Gastrocnemius medialis (tissue), 4 donors: ENCODE measurements around the gene PDZD4. TPM values are rescaled to one million over a fixed set of nuclear protein-coding genes. Genes with fewer than 3 reads are reported as not detected.

Experiments used
- ATAC-seq, 2 donors: fragments of 150-250 bp; one replicate each; pipeline ENCODE4 v1.9.1; 2016
- DNase-seq, 2 donors: peaks; one replicate each; pipeline ENCODE4 v3.0.0-alpha.2; 2019
- H3K27ac ChIP-seq, 4 donors: fragments of 200-600 bp; sonication (generic); 1 replicate in 1 of 4; 2 replicates in 3 of 4; pipeline ENCODE4 v1.5.1; 2016 to 2018; ENCODE audit warnings: mild to moderate bottlenecking in 2 of 4, moderate library complexity in 1 of 4
- H3K27me3 ChIP-seq, 3 donors: fragments of 200-600 bp; sonication (generic) in 2 of 3; 1 replicate in 1 of 3; 2 replicates in 2 of 3; pipeline versions ENCODE4 v1.5.1 to v1.6.0; 2016 to 2019; ENCODE audit warnings: mild to moderate bottlenecking in 1 of 3, moderate library complexity in 1 of 3
- H3K36me3 ChIP-seq, 2 donors: fragments of 200-600 bp; sonication (generic) in 1 of 2; one replicate each; pipeline ENCODE4 v1.5.1; 2017 to 2018
- H3K4me1 ChIP-seq, 2 donors: fragments of 200-600 bp; sonication (generic) in 1 of 2; one replicate each; pipeline ENCODE4 v1.5.1; 2016 to 2017; ENCODE audit warnings: mild to moderate bottlenecking in 2 of 2
- H3K4me3 ChIP-seq, 4 donors: fragments of 200-600 bp; sonication (generic) in 3 of 4; 1 replicate in 1 of 4; 2 replicates in 3 of 4; pipeline ENCODE4 v1.5.1; 2016 to 2019; ENCODE audit warnings: mild to moderate bottlenecking in 2 of 4
- H3K9me3 ChIP-seq, 3 donors: fragments of 200-600 bp; sonication (generic) in 2 of 3; 1 replicate in 1 of 3; 2 replicates in 2 of 3; pipeline ENCODE4 v1.5.1; 2016 to 2019
- POLR2A ChIP-seq, 2 donors: fragments of 450-650 bp; IDR thresholded peaks; one replicate each; pipeline ENCODE4 v1.6.1; 2017; ENCODE audit warnings: antibody characterized with exemption in 2 of 2, mild to moderate bottlenecking in 2 of 2, moderate library complexity in 2 of 2
- in situ Hi-C, 4 donors: fragments of 200-750 bp; cut with MboI; loops; one replicate each; pipeline versions ENCODE4 v1.15.0 to v1.8.0; 2017; ENCODE audit warnings: low sequenced_read_pairs in 4 of 4
- intact Hi-C: fragments of 100-400 bp; cut with DNase I; formaldehyde crosslinking; loops from one replicate; pipeline ENCODE4 v1.15.1; 2023; ENCODE audit warnings: low total_unique reads
- total RNA-seq, 4 donors: library from RNA; depleted of rRNA; stranded (reverse); fragments of >200 nt; gene quantifications; one replicate each; pipeline versions ENCODE4 v1.1.0 to v1.2.3, GENCODE V29; 2016
- TF ChIP-seq, protein P1 (sequence below), 5 experiments: fragments of 450-650 bp in 3 of 5; fragments of 200-600 bp in 2 of 5; sonication (generic) in 2 of 5; IDR thresholded peaks in 4 of 5; conservative IDR thresholded peaks in 1 of 5; 1 replicate in 4 of 5; 2 replicates in 1 of 5; pipeline ENCODE4 v1.5.1; 2016 to 2019; ENCODE audit warnings: antibody characterized with exemption in 5 of 5, mild to moderate bottlenecking in 3 of 5, moderate library complexity in 3 of 5

The PDZD4 gene
- total RNA-seq, 4 donors from 2014 or later, result 0.59 to 2.2 (median 1.4) TPM

DNA sequence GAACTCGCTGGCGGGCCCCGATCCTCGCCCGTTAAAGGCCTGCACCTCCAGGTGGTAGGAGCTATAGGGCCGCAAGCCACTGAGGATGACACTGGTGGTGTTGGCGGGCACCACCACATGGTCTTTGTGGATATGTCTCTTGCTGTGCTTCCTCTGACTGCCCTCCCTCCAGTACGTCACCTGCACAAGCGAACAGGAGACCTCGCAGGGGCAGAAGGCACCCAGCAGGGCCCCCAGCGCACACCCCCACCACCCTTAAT lies 34.9 kb upstream of the PDZD4 start:
- Histone ChIP-seq H3K27me3 (no peaks in the 10 kb centered on the region), H3K9me3 (no peaks in the 10 kb centered on the region), H3K4me3 (no peak overlapping the region), H3K4me1 (no peaks in the 10 kb centered on the region), H3K36me3 (no peaks in the 10 kb centered on the region), H3K27ac (no peak overlapping the region)
- intact Hi-C loops, result no loop called here
- ATAC-seq (no peak), DNase-seq (no peak)
- no peak for TF ChIP-seq POLR2A (IDR thresholded peaks at IDR 0.05)
- TF ChIP-seq, protein P1, sequence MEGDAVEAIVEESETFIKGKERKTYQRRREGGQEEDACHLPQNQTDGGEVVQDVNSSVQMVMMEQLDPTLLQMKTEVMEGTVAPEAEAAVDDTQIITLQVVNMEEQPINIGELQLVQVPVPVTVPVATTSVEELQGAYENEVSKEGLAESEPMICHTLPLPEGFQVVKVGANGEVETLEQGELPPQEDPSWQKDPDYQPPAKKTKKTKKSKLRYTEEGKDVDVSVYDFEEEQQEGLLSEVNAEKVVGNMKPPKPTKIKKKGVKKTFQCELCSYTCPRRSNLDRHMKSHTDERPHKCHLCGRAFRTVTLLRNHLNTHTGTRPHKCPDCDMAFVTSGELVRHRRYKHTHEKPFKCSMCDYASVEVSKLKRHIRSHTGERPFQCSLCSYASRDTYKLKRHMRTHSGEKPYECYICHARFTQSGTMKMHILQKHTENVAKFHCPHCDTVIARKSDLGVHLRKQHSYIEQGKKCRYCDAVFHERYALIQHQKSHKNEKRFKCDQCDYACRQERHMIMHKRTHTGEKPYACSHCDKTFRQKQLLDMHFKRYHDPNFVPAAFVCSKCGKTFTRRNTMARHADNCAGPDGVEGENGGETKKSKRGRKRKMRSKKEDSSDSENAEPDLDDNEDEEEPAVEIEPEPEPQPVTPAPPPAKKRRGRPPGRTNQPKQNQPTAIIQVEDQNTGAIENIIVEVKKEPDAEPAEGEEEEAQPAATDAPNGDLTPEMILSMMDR (IDR thresholded peaks at IDR 0.05 in 4 of 5, conservative IDR thresholded peaks at IDR 0.05 in 1 of 5), result no peak
- in situ Hi-C loops, result no loop called here

DNA sequence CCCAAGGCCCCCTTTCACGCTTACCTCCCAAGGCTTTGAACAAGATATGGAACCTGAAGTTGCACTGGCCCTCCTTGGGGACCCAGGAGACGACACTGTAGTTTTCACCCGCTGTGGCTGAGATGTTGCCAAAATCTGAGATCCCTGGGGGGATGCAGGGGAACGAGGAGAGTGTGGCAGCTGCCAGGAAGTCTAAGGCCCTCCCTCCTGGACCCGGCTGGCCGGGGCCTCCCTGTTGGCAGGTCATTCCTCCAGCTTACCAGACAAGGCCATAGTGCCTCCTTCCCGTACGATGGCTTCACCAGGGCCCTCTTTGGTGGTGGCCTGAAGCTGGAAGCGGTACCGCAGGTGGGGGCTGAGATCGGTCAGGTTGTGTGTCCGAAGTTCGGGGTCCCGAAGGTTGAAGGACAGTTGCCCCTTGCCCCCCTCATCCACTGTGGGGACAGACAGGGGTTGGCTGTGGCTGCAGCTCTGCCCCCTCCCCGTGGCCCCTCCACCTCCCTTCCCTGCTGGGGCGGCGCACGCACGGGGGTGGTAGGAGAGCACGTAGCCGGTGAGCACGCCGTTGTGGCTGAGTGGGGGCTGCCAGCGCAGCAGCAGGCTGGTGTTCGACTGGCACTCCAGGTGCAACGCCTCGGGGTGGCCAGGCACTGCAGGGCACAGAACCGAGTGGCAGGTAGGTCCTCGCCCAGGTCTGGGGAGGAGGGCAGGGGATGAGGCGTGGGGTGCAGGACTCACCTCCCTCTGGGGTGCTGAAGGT lies 34.4 kb upstream of the PDZD4 start:
- H3K27me3 ChIP-seq, result no peaks in the 10 kb centered on the region
- no peaks in the 10 kb centered on the region for H3K36me3 ChIP-seq
- no peak overlapping the region for H3K4me3 ChIP-seq
- DNase-seq, result no peak
- no peaks in the 10 kb centered on the region for H3K4me1 ChIP-seq
- no peak for TF ChIP-seq POLR2A (IDR thresholded peaks at IDR 0.05)
- TF ChIP-seq, protein P1 (IDR thresholded peaks at IDR 0.05 in 4 of 5, conservative IDR thresholded peaks at IDR 0.05 in 1 of 5), result no peak
- H3K9me3 ChIP-seq, result no peaks in the 10 kb centered on the region
- intact Hi-C loops (no loop called here), in situ Hi-C loops (no loop called here)
- H3K27ac ChIP-seq, result no peak overlapping the region
- no peak for ATAC-seq

DNA sequence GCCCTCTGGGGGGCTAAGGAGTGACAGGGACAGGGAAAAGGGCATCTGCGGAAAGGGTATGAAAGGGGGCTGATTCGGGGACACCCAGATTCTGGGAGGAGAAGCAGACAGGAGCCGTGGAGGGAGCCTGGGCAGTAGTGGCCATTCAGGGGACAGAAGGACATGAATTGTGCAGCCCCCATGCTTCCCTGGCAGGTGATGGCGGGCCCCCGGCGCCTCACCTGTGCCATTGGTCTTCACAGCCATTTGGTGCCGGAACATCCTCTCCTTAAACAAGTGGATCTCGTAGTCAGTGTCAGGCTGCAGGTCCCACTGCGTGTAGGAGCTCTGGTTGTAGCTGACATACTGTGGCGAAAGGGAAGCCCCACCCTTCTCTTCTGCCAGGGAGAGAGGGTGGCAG lies 33.8 kb upstream of the PDZD4 start:
- H3K36me3 ChIP-seq, result no peaks in the 10 kb centered on the region
- in situ Hi-C loops, result no loop called here
- H3K9me3 ChIP-seq, result no peaks in the 10 kb centered on the region
- DNase-seq, result no peak
- no peak overlapping the region for H3K27ac ChIP-seq
- no peaks in the 10 kb centered on the region for H3K27me3 ChIP-seq
- TF ChIP-seq, protein P1 (IDR thresholded peaks at IDR 0.05 in 4 of 5, conservative IDR thresholded peaks at IDR 0.05 in 1 of 5), result no peak
- no peak for TF ChIP-seq POLR2A (IDR thresholded peaks at IDR 0.05)
- no peak overlapping the region for H3K4me3 ChIP-seq
- no peaks in the 10 kb centered on the region for H3K4me1 ChIP-seq
- intact Hi-C loops, result no loop called here
- ATAC-seq, result no peak

DNA sequence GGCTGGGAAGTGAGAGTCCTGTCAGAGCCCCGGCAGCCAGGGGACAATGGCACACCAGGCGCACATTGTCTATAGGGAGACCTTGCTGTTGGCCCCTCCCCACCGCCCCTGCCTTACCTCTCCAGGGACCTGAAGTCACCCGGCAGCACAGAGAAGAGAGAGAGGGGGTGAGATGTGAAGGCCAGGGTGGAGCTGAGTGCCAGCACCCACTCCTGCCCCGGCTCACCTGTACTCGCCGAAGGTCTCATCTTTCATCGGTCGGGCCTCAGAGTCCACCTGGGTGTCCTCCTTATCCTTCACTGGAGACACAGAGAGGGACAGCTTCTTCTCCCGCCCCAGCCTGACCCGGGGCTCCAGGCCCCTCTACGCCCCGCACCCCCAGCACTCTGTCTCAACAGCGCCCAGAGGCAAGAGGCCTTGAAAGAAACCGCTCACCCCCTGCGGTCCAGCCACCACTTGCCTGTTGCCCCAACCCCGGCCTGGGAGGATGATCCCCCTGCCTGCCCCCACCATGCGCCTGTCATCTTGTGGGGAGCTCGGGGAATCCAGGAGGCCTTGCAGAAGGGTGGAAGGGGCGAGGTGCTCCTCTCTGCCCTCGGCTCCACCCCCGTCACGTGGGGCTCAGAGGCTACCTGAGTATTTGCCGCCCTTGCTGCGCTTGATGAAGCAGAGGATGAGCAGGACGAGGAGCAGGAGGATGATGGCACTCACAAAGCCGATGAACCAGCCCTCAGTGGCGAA lies 33.1 kb upstream of the PDZD4 start:
- TF ChIP-seq, protein P1 (IDR thresholded peaks at IDR 0.05 in 4 of 5, conservative IDR thresholded peaks at IDR 0.05 in 1 of 5), result no peak
- TF ChIP-seq POLR2A (IDR thresholded peaks at IDR 0.05), result no peak
- H3K9me3 ChIP-seq, result no peaks in the 10 kb centered on the region
- in situ Hi-C loops (no loop called here), intact Hi-C loops (no loop called here)
- DNase-seq (no peak), ATAC-seq (no peak)
- H3K4me1 ChIP-seq, result no peaks in the 10 kb centered on the region
- H3K4me3 ChIP-seq, result no peak overlapping the region
- H3K27me3 ChIP-seq, result no peaks in the 10 kb centered on the region
- no peaks in the 10 kb centered on the region for H3K36me3 ChIP-seq
- H3K27ac ChIP-seq, result no peak overlapping the region
